ENCODE results near the gene POLR1E. TPM values are rescaled to one million over a fixed set of nuclear protein-coding genes. Genes with fewer than 3 reads are reported as not detected.
"Not testable (repeated sequence)": the region's sequence is repeated elsewhere in the genome, so short reads cannot be mapped to it uniquely, and the experiment has no call there.

POLR1E gene
- total RNA-seq, 2 donors from 2014 or later, result 28.6 to 38.3 TPM

DNA sequence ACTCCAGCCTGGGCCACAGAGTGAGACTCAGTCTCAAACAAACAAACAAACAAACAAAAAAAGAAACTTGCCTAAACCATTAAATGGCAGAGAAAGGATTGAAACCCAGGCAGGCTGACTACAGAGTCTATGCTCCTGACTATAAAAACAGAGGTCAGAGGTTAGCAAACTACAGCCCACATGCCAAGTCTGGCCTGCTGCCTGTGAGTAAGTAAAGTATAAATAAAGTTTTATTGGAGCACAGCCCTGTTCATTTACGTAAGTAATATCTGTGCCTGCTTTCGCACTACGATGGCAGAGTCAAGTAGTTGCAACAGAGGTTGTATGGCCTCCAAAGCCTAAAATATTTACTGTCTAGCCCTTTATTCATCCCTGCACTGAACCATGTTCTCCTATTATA, 11.6 kb downstream of the POLR1E start:
- no peak for DNase-seq
- H3K9me3 ChIP-seq (ENCODE audit: control insufficient read depth, low read length, poor library complexity, severe bottlenecking), result no peaks in the 10 kb centered on the region
- no peak for ATAC-seq
- Mint-ChIP-seq H3K27me3 (no peaks in the 10 kb centered on the region), H3K4me1 (peaks cover 12% of the 10 kb centered on the region), H3K36me3 (ENCODE audit: low read depth) (peaks cover 7% of the 10 kb centered on the region), H3K27ac (no peak overlapping the region), H3K4me3 (no peak overlapping the region)

DNA sequence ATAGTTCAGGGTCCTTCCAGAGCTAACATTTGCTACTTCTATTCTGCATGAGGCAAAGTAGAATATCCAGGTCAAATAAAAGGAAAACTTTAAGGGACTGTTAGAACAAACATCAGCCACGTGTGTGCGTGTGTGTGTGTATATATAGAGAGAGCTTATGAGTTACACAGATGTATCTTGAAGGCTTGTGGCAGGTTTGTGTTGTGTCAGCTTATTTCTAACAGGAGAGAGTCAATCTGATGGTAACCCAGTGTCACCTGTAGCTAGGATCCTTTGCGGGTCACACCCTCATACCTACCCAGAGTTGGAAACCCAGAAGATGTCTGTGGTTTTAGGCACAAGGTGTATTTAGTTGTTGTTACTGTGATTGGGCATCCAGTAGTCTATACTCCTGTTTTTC, 12.7 kb downstream of the POLR1E start:
- peaks cover 20% of the 10 kb centered on the region for H3K4me1 Mint-ChIP-seq
- ATAC-seq (no peak), DNase-seq (no peak)
- H3K9me3 ChIP-seq (ENCODE audit: control insufficient read depth, low read length, poor library complexity, severe bottlenecking), result no peaks in the 10 kb centered on the region
- no peak overlapping the region for H3K27ac Mint-ChIP-seq
- H3K4me3 Mint-ChIP-seq, result no peak overlapping the region
- H3K27me3 Mint-ChIP-seq, result no peaks in the 10 kb centered on the region
- H3K36me3 Mint-ChIP-seq (ENCODE audit: low read depth), result peaks cover 7% of the 10 kb centered on the region

DNA sequence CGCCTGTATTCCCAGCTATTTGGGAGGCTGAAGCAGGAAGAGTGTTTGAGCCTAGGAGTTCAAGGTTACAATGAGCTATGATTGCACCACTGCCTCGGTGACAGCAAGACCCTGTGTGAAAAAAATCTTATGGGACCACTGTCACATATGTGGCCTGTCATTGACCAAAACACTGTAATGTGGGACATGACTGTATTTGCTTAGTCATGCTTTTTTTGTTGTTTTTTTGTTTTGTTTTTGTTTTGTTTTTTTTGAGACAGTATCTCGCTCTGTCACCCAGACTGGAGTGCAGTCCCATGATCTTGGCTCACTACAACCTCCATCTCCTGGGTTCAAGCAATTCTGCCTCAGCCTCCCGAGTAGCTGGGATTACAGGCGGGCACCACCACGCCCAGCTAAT, 13.5 kb downstream of the POLR1E start:
- Mint-ChIP-seq H3K27me3 (no peaks in the 10 kb centered on the region), H3K36me3 (ENCODE audit: low read depth) (peaks cover 7% of the 10 kb centered on the region), H3K4me1 (peaks cover 27% of the 10 kb centered on the region), H3K4me3 (no peak overlapping the region), H3K27ac (peak overlapping the region; percentile 9)
- ATAC-seq (no peak), DNase-seq (no peak)
- no peaks in the 10 kb centered on the region for H3K9me3 ChIP-seq (ENCODE audit: control insufficient read depth, low read length, poor library complexity, severe bottlenecking)

DNA sequence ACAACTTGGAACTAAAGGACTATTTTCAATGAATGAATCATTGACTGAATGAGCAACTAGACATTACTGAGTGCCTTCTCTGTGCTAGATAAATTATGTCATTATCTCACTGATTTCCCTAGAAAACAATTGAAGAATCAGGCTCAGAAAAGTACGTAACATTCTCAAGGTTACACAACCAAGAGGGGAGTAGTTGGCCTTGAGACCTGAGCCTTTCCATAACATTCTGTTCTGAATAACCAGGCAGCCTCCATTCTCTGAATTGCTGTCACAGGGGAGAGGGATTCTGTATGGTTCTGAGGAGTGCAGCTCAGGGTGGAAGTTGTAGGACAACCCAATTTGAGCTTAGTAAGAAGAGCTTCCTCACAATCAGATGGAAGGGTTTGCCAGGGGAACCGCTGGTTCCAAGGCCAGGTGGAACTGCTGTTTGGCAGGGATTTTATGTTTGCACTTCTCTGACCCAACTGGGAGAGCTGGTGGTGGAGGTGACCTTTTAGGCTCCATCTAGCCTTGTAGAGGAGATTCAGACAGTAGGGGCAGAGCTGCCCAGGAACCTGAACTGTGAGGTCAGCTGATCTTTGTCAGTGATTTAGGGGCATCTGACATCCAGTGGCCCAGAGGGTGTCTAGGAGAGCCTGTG, 16.3 kb downstream of the POLR1E start:
- Mint-ChIP-seq H3K4me3 (no peak overlapping the region), H3K4me1 (peaks cover 34% of the 10 kb centered on the region), H3K27ac (peak overlapping the region; percentile 97), H3K36me3 (ENCODE audit: low read depth) (peaks cover 9% of the 10 kb centered on the region), H3K27me3 (no peaks in the 10 kb centered on the region)
- no peak for ATAC-seq
- no peak for DNase-seq
- no peaks in the 10 kb centered on the region for H3K9me3 ChIP-seq (ENCODE audit: control insufficient read depth, low read length, poor library complexity, severe bottlenecking)

DNA sequence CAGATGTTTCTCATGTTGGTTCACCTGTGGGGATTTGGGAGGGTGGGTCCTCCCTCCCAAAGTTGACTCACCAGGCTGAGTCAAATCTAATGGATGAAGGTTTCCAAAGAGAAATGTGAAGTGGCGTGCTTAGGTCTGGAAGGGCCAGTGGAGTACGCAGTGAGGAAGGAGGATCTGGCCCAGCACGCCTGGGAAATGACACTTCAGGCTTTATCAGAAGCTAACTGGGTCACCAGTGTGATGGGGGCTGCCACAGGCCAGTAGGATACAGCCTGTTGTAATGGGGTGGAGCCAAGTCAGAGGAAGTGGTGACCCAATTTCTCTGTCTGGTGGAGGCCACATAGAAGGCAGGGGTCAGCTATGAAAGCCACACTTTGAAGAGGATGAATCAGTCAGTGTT, 18.0 kb downstream of the POLR1E start:
- Mint-ChIP-seq H3K4me1 (peaks cover 44% of the 10 kb centered on the region), H3K36me3 (ENCODE audit: low read depth) (peaks cover 6% of the 10 kb centered on the region), H3K27me3 (no peaks in the 10 kb centered on the region), H3K27ac (peak overlapping the region; percentile 97), H3K4me3 (peak overlapping the region; percentile 78)
- DNase-seq (peak; percentile 22 to 39 (median 27)), ATAC-seq (peak; percentile 96)
- H3K9me3 ChIP-seq (ENCODE audit: control insufficient read depth, low read length, poor library complexity, severe bottlenecking), result no peaks in the 10 kb centered on the region

DNA sequence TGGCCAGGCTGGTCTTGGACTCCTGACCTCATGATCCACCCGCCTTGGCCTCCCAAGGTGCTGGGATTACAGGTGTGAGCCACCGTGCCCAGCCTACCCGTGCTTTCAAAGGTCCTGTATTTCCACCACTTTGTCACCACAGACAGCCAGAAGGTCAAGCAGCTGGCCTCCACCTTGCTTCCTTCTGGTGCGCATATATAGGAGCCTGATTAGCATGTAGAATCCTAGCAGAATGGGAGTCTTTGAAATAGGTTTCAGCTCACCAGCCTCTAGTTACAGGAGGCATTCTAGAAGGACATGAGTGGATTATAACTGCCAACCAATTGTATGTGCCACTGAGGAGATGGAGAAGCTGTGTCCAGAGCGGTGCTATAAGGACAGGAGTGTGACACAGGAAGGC, 18.9 kb downstream of the POLR1E start:
- ATAC-seq (no peak), DNase-seq (no peak)
- Mint-ChIP-seq H3K4me1 (peaks cover 47% of the 10 kb centered on the region), H3K27me3 (no peaks in the 10 kb centered on the region), H3K36me3 (ENCODE audit: low read depth) (peaks cover 6% of the 10 kb centered on the region), H3K4me3 (peak overlapping the region; percentile 78), H3K27ac (peak overlapping the region; percentile 97)
- no peaks in the 10 kb centered on the region for H3K9me3 ChIP-seq (ENCODE audit: control insufficient read depth, low read length, poor library complexity, severe bottlenecking)

DNA sequence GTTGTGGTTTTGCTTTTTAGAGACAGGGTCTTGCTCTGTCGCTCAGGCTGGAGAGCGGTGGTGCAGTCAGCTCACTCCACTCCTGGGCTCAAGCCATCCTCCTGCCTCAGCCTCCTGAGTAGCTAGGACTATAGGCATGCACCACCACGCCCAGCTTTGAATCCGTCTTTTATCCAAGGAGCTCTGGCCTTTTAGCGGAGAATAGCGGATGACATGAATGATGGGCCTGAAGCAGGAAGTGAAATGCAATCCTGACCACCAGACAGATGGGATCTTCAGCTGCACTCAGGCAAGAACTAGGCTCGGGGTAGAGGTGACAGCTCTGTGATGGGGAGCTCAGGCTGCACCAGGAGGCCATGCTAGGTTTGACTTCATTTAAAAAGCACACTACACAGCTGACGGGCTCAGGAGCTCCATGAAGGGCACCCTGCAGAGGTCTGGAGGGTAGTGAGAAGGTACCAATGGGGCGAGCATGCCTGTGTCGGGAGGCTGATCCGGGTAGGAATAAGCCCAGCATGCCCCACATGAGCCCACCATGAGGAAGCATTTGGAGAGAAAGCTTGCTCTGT, 21.9 kb downstream of the POLR1E start:
- Mint-ChIP-seq H3K27ac (peak overlapping the region; percentile 82), H3K36me3 (ENCODE audit: low read depth) (peaks cover 4% of the 10 kb centered on the region), H3K27me3 (no peaks in the 10 kb centered on the region), H3K4me3 (peak overlapping the region; percentile 39), H3K4me1 (peaks cover 36% of the 10 kb centered on the region)
- DNase-seq (no peak), ATAC-seq (no peak)
- H3K9me3 ChIP-seq (ENCODE audit: control insufficient read depth, low read length, poor library complexity, severe bottlenecking), result no peaks in the 10 kb centered on the region

DNA sequence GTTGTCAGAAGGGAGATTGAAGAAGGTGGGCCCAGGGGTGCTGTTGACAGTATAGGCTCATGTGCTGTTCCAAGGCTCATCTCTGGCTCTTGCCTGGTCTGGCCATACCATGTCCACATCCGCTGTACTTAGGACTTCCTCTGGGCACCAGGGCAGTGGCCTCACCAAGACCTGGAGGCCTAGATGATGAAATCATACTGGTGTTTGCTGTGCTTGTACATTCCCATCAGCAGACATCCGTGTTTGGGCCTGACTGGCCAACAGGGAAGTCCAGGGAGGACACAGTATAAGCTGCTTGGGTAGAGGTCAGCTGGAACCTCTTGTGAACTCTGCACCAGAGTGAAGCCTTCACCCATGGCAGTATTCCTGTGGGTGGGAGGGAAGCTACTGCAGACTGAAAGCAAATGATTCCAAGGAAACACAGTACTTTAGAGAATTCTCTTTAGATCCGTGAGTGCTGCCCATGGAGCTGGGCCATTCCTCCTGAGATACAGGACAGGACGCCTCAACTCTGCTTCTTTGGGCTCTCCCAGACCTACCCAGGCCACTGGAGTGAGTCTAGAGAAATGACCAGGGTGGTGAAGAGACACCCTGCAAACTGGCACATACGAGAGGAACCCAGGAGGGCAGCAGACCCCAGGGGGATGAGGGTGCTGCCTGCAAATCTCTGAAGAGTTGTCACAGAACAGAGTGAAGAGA, 22.5 kb downstream of the POLR1E start:
- no peaks in the 10 kb centered on the region for H3K27me3 Mint-ChIP-seq
- peak overlapping the region; percentile 82 for H3K27ac Mint-ChIP-seq
- H3K9me3 ChIP-seq (ENCODE audit: control insufficient read depth, low read length, poor library complexity, severe bottlenecking), result no peaks in the 10 kb centered on the region
- no peak for ATAC-seq
- H3K4me1 Mint-ChIP-seq, result peaks cover 31% of the 10 kb centered on the region
- DNase-seq, result no peak
- peaks cover 4% of the 10 kb centered on the region for H3K36me3 Mint-ChIP-seq (ENCODE audit: low read depth)
- H3K4me3 Mint-ChIP-seq, result no peak overlapping the region

DNA sequence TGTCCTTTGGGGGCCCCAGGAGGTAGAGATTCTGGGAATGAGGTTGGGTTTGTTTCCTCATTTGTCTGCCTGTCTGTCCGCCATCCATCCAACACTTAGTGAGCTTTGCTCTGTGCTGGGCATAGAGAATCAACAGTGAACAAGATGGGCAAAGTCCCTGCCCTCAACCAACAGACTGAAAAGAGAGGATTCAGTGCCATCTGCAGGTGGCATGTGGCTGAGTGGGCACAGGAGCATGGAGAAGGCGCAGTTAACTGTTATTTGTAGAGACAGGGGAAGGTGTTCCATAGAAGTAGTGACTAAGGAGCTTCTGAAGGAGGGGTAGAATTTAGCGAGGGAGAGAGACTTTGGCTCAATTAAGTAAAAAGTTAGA, 23.1 kb downstream of the POLR1E start:
- no peak for DNase-seq
- ATAC-seq, result no peak
- H3K4me1 Mint-ChIP-seq, result peaks cover 26% of the 10 kb centered on the region

DNA sequence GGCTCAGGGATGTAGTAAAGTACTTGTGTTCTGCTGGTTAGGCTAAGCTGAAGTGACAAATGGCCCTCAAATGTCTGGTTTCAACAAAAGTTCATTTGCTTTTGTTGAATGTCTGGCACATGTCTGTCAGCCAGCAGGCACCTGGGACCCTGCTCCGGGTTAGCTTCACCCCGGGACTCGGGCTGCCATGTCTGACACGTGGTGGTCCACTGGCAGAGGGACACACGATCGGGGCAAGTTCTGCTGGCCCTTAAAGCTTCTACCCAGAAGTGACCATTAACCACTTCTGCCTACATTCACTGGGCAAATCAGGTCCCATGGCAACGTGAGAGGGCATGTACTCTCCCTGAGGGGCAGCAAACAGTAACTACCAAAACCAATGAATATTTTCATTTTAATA, 23.8 kb downstream of the POLR1E start:
- Mint-ChIP-seq H3K4me1 (peaks cover 23% of the 10 kb centered on the region), H3K36me3 (ENCODE audit: low read depth) (peaks cover 4% of the 10 kb centered on the region), H3K4me3 (no peak overlapping the region), H3K27me3 (no peaks in the 10 kb centered on the region), H3K27ac (peak overlapping the region; percentile 82)
- H3K9me3 ChIP-seq (ENCODE audit: control insufficient read depth, low read length, poor library complexity, severe bottlenecking), result no peaks in the 10 kb centered on the region
- ATAC-seq (no peak), DNase-seq (no peak)

More for the DNA sequence above, 23.1 kb downstream of the POLR1E start:
- Mint-ChIP-seq H3K4me3 (no peak overlapping the region), H3K36me3 (ENCODE audit: low read depth) (peaks cover 4% of the 10 kb centered on the region), H3K27ac (peak overlapping the region; percentile 82), H3K27me3 (no peaks in the 10 kb centered on the region)
- H3K9me3 ChIP-seq (ENCODE audit: control insufficient read depth, low read length, poor library complexity, severe bottlenecking), result no peaks in the 10 kb centered on the region

DNA sequence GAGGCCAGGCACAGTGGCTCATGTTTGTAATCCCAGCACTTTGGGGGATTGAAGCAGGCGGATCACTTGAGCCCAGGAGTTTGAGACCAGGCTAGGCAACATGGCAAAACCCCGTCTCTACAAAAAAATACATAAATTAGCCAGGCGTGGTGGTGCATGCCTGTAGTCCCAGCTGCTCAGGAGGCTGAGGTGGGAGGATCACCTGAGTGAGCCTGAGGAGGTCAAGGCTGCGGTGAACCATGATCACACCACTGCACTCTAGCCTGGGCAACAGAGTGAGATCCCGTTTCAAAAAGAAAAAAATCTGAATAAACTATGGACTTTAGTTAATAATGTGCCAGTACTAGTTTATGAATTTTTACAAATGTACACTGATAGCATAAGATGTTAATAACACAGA, 24.3 kb downstream of the POLR1E start:
- H3K27ac Mint-ChIP-seq, result peak overlapping the region; percentile 82
- H3K36me3 Mint-ChIP-seq (ENCODE audit: low read depth); H3K4me3 Mint-ChIP-seq: not testable (repeated sequence)

DNA sequence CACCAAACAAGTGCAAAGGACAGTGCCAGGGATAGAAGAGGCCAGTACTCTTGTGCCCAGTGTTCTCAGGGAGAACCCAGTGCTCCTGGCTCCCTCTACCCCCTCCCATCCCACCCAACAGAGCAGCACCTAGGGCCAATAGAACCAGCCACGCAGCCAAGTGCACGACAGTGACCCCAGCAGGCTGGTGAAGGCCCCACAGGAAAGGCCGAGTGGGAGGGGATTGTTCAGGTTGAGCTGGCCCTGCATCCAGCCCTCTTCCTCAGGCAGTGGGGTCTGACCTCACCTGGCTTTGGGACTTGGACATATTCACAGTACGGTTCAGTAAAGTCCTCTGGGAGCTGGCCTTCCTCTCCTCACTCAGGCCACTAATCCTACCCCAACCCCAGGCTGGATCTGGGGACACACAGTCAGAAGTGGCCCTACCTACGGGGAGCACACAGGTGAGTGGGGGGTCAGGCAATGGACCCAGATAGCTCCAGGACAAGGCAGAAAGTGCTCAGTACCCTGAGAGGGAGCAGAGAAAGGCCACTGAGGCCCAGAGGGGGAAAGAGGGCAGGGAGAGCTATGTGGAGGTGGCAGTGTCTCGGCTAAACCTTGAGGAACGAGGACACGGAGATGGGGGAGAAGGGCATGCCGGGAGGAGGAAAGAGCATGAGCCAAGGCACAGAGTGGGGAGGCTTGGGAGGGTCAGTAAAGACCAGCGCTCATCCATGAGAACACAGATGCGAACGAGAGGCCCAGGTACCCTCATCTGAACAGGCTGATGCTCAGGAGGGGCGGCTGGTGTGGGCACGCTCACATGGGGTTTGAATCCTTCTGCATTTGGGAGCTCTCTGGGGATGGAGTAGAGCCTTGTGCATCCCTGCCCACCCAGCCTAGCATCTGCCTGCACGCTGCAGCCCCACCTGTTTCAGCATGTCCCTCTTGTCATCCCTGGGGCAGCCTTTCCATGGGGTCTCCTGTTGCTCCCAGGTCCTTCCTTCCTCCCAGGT, 25.6 kb downstream of the POLR1E start:
- Mint-ChIP-seq H3K4me3 (no peak overlapping the region), H3K27me3 (no peaks in the 10 kb centered on the region), H3K4me1 (peaks cover 24% of the 10 kb centered on the region), H3K36me3 (ENCODE audit: low read depth) (peaks cover 4% of the 10 kb centered on the region), H3K27ac (peak overlapping the region; percentile 88)
- ATAC-seq (peak; percentile 32), DNase-seq (no peak)
- no peaks in the 10 kb centered on the region for H3K9me3 ChIP-seq (ENCODE audit: control insufficient read depth, low read length, poor library complexity, severe bottlenecking)

More for the DNA sequence above, 24.3 kb downstream of the POLR1E start:
- H3K9me3 ChIP-seq (ENCODE audit: control insufficient read depth, low read length, poor library complexity, severe bottlenecking); H3K27me3 Mint-ChIP-seq; DNase-seq; ATAC-seq: not testable (repeated sequence)
- H3K4me1 Mint-ChIP-seq, result peaks cover 26% of the 10 kb centered on the region

DNA sequence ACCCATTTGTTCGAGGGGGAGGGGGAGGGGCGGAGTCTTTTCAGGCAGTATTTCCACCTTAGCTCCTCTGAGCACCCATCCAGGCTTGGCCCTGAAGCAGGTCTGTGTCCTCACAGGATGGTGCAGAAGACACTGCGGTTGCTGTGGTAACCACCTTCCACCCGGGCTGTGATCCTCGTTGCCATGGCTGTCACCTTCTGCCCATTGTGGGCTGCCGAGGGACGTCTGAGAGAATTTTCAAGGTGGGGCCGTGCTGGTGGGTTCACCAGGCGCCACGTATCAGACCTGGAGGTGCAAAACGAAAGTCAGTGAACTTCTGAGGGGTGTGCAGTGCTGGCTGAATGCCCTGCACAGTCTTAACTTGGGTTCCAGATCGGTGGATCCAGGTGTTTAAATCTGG, 26.7 kb downstream of the POLR1E start:
- no peaks in the 10 kb centered on the region for H3K9me3 ChIP-seq (ENCODE audit: control insufficient read depth, low read length, poor library complexity, severe bottlenecking)
- no peak for DNase-seq
- Mint-ChIP-seq H3K36me3 (ENCODE audit: low read depth) (peaks cover 4% of the 10 kb centered on the region), H3K4me1 (peaks cover 15% of the 10 kb centered on the region), H3K27me3 (no peaks in the 10 kb centered on the region), H3K4me3 (no peak overlapping the region), H3K27ac (no peak overlapping the region)
- ATAC-seq, result peak; percentile 24
